Activated CD4-positive, alpha-beta T cell treated with anti-CD3 and anti-CD28 coated beads, Interleukin-10, Interleukin-2, amounts not matched to agents 100 ng/mL and 50 ng/mL, durations not matched to agents 16 hours and 8 hours (primary cell): ENCODE data around the gene TREML4.

Experiments used
- DNase-seq: peaks from one replicate; pipeline ENCODE4 v3.0.0-alpha.2; 2020

Gene TREML4

DNA sequence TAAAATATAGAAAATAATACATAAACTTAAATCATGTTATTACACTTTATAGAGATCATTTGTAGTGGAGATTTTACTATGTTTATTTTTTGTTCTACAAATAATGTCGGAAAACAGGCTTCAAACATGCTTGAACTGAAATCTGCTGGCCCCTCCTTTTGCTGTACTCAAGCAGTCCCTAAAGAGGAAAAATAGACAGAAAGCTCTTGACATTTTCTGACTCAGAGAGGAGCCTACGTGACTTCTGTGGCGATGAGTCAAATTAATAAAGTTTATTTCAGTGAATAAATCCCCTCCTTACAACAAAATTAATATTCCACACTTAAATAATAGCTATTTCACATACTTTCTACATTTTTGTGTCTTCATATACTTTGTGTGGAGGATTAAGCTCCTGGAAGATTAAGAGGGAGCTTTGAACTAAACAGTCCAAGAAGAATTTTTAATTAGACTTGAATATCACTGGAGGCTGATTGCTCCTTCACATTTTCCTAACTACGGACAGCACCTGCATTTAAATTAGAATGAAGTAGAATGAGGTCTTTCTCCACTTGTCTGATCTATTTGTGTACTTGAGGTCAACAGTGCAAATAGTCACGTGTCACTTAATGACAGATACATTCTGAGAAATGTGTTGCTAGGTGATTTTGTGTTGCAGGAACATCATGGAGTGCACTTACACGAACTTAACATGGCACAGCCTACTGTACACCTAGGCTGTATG, 60.0 kb downstream of the TREML4 start:
- peak; percentile 30 for DNase-seq
